Measurements from ENCODE around the gene SRGAP3.

DNA sequence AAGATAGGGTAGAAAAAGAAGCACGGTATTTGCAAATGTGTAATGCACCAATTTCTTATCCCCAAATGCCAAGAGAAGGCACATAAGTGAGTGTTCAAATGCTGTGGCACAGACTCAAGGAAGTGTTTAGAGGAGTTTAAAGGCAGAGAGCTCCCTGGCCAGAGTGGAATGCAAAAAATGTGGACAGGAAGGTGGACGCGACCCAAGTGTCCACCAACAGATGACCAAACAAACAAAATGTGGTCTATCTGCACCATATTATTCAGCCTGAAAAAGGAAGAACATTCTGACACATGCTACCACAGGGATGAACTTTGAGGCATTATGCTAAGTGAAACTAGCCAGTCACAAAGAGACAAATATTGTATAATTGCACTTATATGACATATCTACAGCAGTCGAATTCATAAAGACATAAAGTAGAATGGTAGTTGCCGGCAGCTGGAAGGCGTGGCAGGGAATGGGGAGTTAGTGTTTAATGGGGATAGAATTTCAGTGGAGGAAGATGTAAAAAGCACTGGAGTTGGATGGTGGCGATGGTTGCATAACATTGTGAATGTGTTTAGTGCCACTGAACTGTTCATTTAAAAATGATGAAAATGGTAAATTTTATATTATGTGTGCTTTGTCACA is 126.6 kb downstream of the SRGAP3 start:
- TF ChIP-seq, protein P1, sequence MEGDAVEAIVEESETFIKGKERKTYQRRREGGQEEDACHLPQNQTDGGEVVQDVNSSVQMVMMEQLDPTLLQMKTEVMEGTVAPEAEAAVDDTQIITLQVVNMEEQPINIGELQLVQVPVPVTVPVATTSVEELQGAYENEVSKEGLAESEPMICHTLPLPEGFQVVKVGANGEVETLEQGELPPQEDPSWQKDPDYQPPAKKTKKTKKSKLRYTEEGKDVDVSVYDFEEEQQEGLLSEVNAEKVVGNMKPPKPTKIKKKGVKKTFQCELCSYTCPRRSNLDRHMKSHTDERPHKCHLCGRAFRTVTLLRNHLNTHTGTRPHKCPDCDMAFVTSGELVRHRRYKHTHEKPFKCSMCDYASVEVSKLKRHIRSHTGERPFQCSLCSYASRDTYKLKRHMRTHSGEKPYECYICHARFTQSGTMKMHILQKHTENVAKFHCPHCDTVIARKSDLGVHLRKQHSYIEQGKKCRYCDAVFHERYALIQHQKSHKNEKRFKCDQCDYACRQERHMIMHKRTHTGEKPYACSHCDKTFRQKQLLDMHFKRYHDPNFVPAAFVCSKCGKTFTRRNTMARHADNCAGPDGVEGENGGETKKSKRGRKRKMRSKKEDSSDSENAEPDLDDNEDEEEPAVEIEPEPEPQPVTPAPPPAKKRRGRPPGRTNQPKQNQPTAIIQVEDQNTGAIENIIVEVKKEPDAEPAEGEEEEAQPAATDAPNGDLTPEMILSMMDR (IDR thresholded peaks at IDR 0.05; ENCODE audit: poor library complexity): no peak
- TF ChIP-seq EZH2 (IDR thresholded peaks at IDR 0.05; ENCODE audit: borderline replicate concordance) (no peak), EZH2phosphoT487 (IDR thresholded peaks at IDR 0.05; ENCODE audit: low read depth, severe bottlenecking, unreplicated experiment) (no peak)

Measured in hepatocyte (in vitro differentiated cells).